Measurements from ENCODE around the gene ALCAM.
A peak's percentile ranks its signal among the peaks of the same experiment; 100 is the strongest.

Gene ALCAM

GRCh38 chr3:105362021-105362665 is 4.6 kb upstream of the ALCAM start:
- peak; percentile 77 for DNase-seq (ENCODE audit: low read depth)

GRCh38 chr3:105364128-105364527 is 2.6 kb upstream of the ALCAM start:
- no peak overlapping the region for H3K4me3 ChIP-seq (replicated peaks; ENCODE audit: low read depth, low read length)
- DNase-seq (ENCODE audit: low read depth): peak; percentile 56
- TF ChIP-seq CTCF (IDR thresholded peaks at IDR 0.05; ENCODE audit: low read length, missing control alignments): no peak

More at GRCh38 chr3:105362021-105362665, 4.6 kb upstream of the ALCAM start:
- no peak for TF ChIP-seq CTCF (IDR thresholded peaks at IDR 0.05; ENCODE audit: low read length, missing control alignments)
- H3K4me3 ChIP-seq (replicated peaks; ENCODE audit: low read depth, low read length): no peak overlapping the region

GRCh38 chr3:105365081-105365390 is 1.7 kb upstream of the ALCAM start:
- H3K4me3 ChIP-seq (replicated peaks; ENCODE audit: low read depth, low read length): peak overlapping the region; percentile 84
- no peak for DNase-seq (ENCODE audit: low read depth)
- no peak for TF ChIP-seq CTCF (IDR thresholded peaks at IDR 0.05; ENCODE audit: low read length, missing control alignments)

- peak; percentile 73 for DNase-seq (ENCODE audit: low read depth)
- TF ChIP-seq CTCF (IDR thresholded peaks at IDR 0.05; ENCODE audit: low read length, missing control alignments): no peak
- peak overlapping the region; percentile 84 for H3K4me3 ChIP-seq (replicated peaks; ENCODE audit: low read depth, low read length)
These were observed 1.1 kb upstream of the ALCAM start for GRCh38 chr3:105365391-105366325.

GRCh38 chr3:105367063-105367405 is 325 bp downstream of the ALCAM start:
- no peak for TF ChIP-seq CTCF (IDR thresholded peaks at IDR 0.05; ENCODE audit: low read length, missing control alignments)
- H3K4me3 ChIP-seq (replicated peaks; ENCODE audit: low read depth, low read length): peak overlapping the region; percentile 84
- DNase-seq (ENCODE audit: low read depth): no peak

- peak; percentile 19 for TF ChIP-seq CTCF (IDR thresholded peaks at IDR 0.05; ENCODE audit: low read length, missing control alignments)
- peak; percentile 77 for DNase-seq (ENCODE audit: low read depth)
- H3K4me3 ChIP-seq (replicated peaks; ENCODE audit: low read depth, low read length): peak overlapping the region; percentile 84
These were observed 901 bp downstream of the ALCAM start for GRCh38 chr3:105367406-105368213.
